Measurements from ENCODE around the gene EHHADH. TPM values are rescaled to one million over a fixed set of nuclear protein-coding genes. Genes with fewer than 3 reads are reported as not detected.
A peak's percentile ranks its signal among the peaks of the same experiment; 100 is the strongest.

EHHADH gene
- total and polyA plus RNA-seq, 9 of the 15 experiments (the other 6 are each of a cell fraction or from before 2014, with no cell fraction given): 3.6 to 6.4 (median 5.4) TPM

- TF ChIP-seq STAT5A (IDR thresholded peaks at IDR 0.05; ENCODE audit: borderline replicate concordance, low read length) (no peak), PTTG1 (tag; IDR thresholded peaks at IDR 0.05; ENCODE audit: low read depth) (peak; percentile 78), ZNF324 (CRISPR knock-in tag; IDR thresholded peaks at IDR 0.05) (peak; percentile 55; the same call in 1 of the 2 replicates), SNRNP70 (optimal IDR thresholded peaks at IDR 0.05; ENCODE audit: low read depth, low read length) (no peak), ZNF212 (CRISPR knock-in tag; IDR thresholded peaks at IDR 0.05) (no peak), CREB3 (tag; conservative IDR thresholded peaks at IDR 0.05; ENCODE audit: low read depth) (peak; percentile 84), ZNF668 (CRISPR knock-in tag; IDR thresholded peaks at IDR 0.05) (peak; percentile 77; the same call in 1 of the 2 replicates), HDAC2 (IDR thresholded peaks at IDR 0.05) (no peak), ZNF695 (CRISPR knock-in tag; IDR thresholded peaks at IDR 0.05) (no peak), DMBX1 (CRISPR knock-in tag; IDR thresholded peaks at IDR 0.05; ENCODE audit: borderline replicate concordance) (peak; percentile 74; the same call in 1 of the 2 replicates), MCM7 (IDR thresholded peaks at IDR 0.05) (no peak), ZNF76 (CRISPR knock-in tag; IDR thresholded peaks at IDR 0.05; ENCODE audit: borderline replicate concordance) (peak; percentile 66; the same call in 1 of the 2 replicates), KAT8 (IDR thresholded peaks at IDR 0.05; ENCODE audit: low read depth) (no peak), PTRF (tag; IDR thresholded peaks at IDR 0.05) (peak; percentile 78), ZBTB34 (CRISPR knock-in tag; IDR thresholded peaks at IDR 0.05) (no peak), SNIP1 (IDR thresholded peaks at IDR 0.05; ENCODE audit: low read depth) (no peak), CLOCK (CRISPR knock-in tag; IDR thresholded peaks at IDR 0.05; ENCODE audit: borderline replicate concordance) (0 out of 2 replicates have a peak, but pooled peaks have one; percentile 43), HDGF (IDR thresholded peaks at IDR 0.05) (no peak), PCBP2 (IDR thresholded peaks at IDR 0.05; ENCODE audit: low read depth, low read length, poor library complexity, severe bottlenecking) (no peak), XRCC4 (IDR thresholded peaks at IDR 0.05; ENCODE audit: extremely low read depth, insufficient read depth, insufficient read length) (no peak), SMAD3 (CRISPR knock-in tag; conservative IDR thresholded peaks at IDR 0.05) (peak; percentile 90), RAD51 (IDR thresholded peaks at IDR 0.05; ENCODE audit: borderline replicate concordance, low read depth) (peak; percentile 89)
These were observed 14.5 kb upstream of the EHHADH start (continued) for GRCh38 chr3:185268194-185268962.

All from K562 (cell line).